Measurements from ENCODE around the gene CRYBG1. TPM values are rescaled to one million over a fixed set of nuclear protein-coding genes. Genes with fewer than 3 reads are reported as not detected.

CRYBG1 gene
- total and polyA plus RNA-seq, 10 of the 15 experiments (the other 5 are each of a cell fraction or from before 2014, with no cell fraction given), result 6.5 to 57.0 (median 25.2) TPM

GRCh38 chr6:106490974-106491373 lies 130.5 kb downstream of the CRYBG1 start (continued):
- TF ChIP-seq JUND (IDR thresholded peaks at IDR 0.05; ENCODE audit: low read depth, low read length), result no peak
- TF ChIP-seq NR2C1 (IDR thresholded peaks at IDR 0.05), result no peak
- no peak for TF ChIP-seq POLR2AphosphoS2 (IDR thresholded peaks at IDR 0.05; ENCODE audit: low read depth, low read length)
- no peak for TF ChIP-seq CBFB (IDR thresholded peaks at IDR 0.05; ENCODE audit: low read depth)
- TF ChIP-seq SIX5 (IDR thresholded peaks at IDR 0.05; ENCODE audit: low read depth, low read length, severe bottlenecking), result no peak
- TF ChIP-seq, protein P1, sequence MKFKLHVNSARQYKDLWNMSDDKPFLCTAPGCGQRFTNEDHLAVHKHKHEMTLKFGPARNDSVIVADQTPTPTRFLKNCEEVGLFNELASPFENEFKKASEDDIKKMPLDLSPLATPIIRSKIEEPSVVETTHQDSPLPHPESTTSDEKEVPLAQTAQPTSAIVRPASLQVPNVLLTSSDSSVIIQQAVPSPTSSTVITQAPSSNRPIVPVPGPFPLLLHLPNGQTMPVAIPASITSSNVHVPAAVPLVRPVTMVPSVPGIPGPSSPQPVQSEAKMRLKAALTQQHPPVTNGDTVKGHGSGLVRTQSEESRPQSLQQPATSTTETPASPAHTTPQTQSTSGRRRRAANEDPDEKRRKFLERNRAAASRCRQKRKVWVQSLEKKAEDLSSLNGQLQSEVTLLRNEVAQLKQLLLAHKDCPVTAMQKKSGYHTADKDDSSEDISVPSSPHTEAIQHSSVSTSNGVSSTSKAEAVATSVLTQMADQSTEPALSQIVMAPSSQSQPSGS (IDR thresholded peaks at IDR 0.05; ENCODE audit: low read length), result no peak
- no peak for TF ChIP-seq SMC3 (IDR thresholded peaks at IDR 0.05; ENCODE audit: borderline replicate concordance, low read length)
- no peak for TF ChIP-seq RUNX3 (IDR thresholded peaks at IDR 0.05; ENCODE audit: low read length)
- TF ChIP-seq, protein P2, sequence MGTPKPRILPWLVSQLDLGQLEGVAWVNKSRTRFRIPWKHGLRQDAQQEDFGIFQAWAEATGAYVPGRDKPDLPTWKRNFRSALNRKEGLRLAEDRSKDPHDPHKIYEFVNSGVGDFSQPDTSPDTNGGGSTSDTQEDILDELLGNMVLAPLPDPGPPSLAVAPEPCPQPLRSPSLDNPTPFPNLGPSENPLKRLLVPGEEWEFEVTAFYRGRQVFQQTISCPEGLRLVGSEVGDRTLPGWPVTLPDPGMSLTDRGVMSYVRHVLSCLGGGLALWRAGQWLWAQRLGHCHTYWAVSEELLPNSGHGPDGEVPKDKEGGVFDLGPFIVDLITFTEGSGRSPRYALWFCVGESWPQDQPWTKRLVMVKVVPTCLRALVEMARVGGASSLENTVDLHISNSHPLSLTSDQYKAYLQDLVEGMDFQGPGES (IDR thresholded peaks at IDR 0.05), result no peak

GRCh38 chr6:106495014-106495413 lies 134.5 kb downstream of the CRYBG1 start:
- intact Hi-C loops (cut with micrococcal nuclease; ENCODE audit: unreplicated experiment), result no loop called here
- ATAC-seq, result no peak
- CTCF ChIA-PET, result interaction anchor here (0.7 to 1.4 kb wide), 2 partner anchors 50 to 71 kb away, joined by 3 to 4 read pairs; no protein-coding TSS in a partner anchor

More at GRCh38 chr6:106495014-106495413, 134.5 kb downstream of the CRYBG1 start:
- BruUV-seq (replicated peaks), result no TSS peak
- ChIA-PET SMC1A (ENCODE audit: uncharacterized antibody, unreplicated experiment) (no interaction called here), RAD21 (ENCODE audit: unreplicated experiment) (no interaction called here), POLR2A (no interaction called here)
- H3K9me3 ChIP-seq (replicated peaks; ENCODE audit: control insufficient read depth, insufficient read depth, low read length), result no peaks in the 10 kb centered on the region
- in situ Hi-C loops (cut with MboI), result no loop called here
- no peak overlapping the region for H3K9ac ChIP-seq (ENCODE audit: control insufficient read depth, insufficient read depth, low read length)
- TF ChIP-seq CREM (IDR thresholded peaks at IDR 0.05; ENCODE audit: low read depth) (no peak), LARP7 (IDR thresholded peaks at IDR 0.05) (no peak), SP1 (IDR thresholded peaks at IDR 0.05; ENCODE audit: low read depth, low read length) (no peak)
- DNase-seq (ENCODE audit: low read depth, low spot score) (no peak), FAIRE-seq (no peak)
- H2AFZ ChIP-seq (ENCODE audit: control insufficient read depth, low read depth, low read length), result no peak overlapping the region
- H3K79me2 ChIP-seq (ENCODE audit: control insufficient read depth, insufficient read depth, low read length), result no peaks in the 10 kb centered on the region
- no peaks in the 10 kb centered on the region for H3K4me1 ChIP-seq (ENCODE audit: control insufficient read depth, insufficient read depth, low read length)
- no peak overlapping the region for H3K27ac ChIP-seq (ENCODE audit: control insufficient read depth, insufficient read depth)
- no peaks in the 10 kb centered on the region for H3K36me3 ChIP-seq (ENCODE audit: control insufficient read depth in 2 of 2, insufficient read depth in 2 of 2, low read length in 1 of 2)
- no peaks in the 10 kb centered on the region for H4K20me1 ChIP-seq (ENCODE audit: control insufficient read depth, insufficient read depth)
- no peaks in the 10 kb centered on the region for H3K27me3 ChIP-seq (replicated peaks in 1 of 2; ENCODE audit: control insufficient read depth in 2 of 2, insufficient read depth in 2 of 2, low read length in 1 of 2)
- 13% methylated on average over 3 of the region's 3 CpGs for WGBS (ENCODE audit: insufficient coverage, insufficient replicate concordance, low lambda C conversion rate, missing lambda C conversion rate)
- no peak overlapping the region for H3K4me2 ChIP-seq (ENCODE audit: control insufficient read depth, insufficient read depth)
- no peak overlapping the region for H3K4me3 ChIP-seq
